ENCODE measurements around the gene SBF2. TPM values are rescaled to one million over a fixed set of nuclear protein-coding genes. Genes with fewer than 3 reads are reported as not detected.

The SBF2 gene
- total RNA-seq, 1 donor from 2014 or later = 34.5 TPM

DNA sequence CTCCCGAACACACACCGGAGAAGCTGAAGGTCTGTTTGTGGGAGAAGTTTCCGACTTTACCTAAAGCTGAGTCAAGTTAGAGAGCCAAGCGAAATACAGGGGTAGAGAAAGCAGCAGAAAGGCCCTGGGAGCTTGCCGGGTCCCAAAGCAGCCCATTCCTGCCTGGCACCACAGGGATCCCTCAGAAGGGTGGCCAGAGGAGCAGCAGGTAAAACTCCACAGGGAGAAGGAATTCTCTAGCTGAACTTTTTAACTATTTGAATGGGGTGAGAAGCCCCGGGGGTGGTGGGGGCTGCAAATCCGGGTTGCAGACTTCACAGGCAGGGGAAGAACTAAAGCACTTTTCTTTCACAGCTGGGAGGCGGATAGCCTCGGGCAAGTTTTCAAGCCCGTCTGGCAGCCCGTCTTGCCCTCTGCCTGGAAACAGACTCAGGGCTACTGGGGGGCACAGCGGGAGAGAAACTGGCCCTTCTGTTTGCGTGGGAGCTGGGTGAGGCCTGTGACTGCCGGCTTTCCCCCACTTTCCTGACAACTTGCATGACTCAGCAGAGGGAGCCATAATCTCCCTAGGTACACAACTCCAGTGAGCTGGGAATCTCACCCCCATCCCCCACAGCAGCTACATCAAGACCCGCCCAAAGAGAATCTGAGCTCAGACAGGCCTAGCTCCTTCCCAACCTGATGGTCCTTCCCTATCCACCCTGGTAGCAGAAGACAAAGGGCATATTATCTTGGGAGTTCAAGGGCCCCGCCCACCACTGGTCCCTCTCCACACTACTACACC is 311.0 kb downstream of the SBF2 start:
- TF ChIP-seq, protein P1, sequence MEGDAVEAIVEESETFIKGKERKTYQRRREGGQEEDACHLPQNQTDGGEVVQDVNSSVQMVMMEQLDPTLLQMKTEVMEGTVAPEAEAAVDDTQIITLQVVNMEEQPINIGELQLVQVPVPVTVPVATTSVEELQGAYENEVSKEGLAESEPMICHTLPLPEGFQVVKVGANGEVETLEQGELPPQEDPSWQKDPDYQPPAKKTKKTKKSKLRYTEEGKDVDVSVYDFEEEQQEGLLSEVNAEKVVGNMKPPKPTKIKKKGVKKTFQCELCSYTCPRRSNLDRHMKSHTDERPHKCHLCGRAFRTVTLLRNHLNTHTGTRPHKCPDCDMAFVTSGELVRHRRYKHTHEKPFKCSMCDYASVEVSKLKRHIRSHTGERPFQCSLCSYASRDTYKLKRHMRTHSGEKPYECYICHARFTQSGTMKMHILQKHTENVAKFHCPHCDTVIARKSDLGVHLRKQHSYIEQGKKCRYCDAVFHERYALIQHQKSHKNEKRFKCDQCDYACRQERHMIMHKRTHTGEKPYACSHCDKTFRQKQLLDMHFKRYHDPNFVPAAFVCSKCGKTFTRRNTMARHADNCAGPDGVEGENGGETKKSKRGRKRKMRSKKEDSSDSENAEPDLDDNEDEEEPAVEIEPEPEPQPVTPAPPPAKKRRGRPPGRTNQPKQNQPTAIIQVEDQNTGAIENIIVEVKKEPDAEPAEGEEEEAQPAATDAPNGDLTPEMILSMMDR (IDR thresholded peaks at IDR 0.05) = no peak
- Histone ChIP-seq H3K9me3 (no peaks in the 10 kb centered on the region), H3K27me3 (no peaks in the 10 kb centered on the region), H3K36me3 (peaks cover 0 to 8% of the 10 kb centered on the region in 2 donors), H3K4me1 (peaks cover 0 to 4% of the 10 kb centered on the region in 2 donors), H3K4me3 (no peak overlapping the region), H3K27ac (no peak overlapping the region)
- intact Hi-C loops (cut with DNase I) = no loop called here
- no peak for DNase-seq (ENCODE audit: low spot score in 2 of 2)

- Histone ChIP-seq H3K4me1 (peaks cover 0 to 4% of the 10 kb centered on the region in 2 donors), H3K9me3 (no peaks in the 10 kb centered on the region), H3K27ac (no peak overlapping the region), H3K4me3 (no peak overlapping the region), H3K36me3 (peaks cover 0 to 1% of the 10 kb centered on the region in 2 donors), H3K27me3 (no peaks in the 10 kb centered on the region)
- intact Hi-C loops (cut with DNase I) = no loop called here
- TF ChIP-seq, protein P1 (IDR thresholded peaks at IDR 0.05) = no peak
- no peak for DNase-seq (ENCODE audit: low spot score in 2 of 2)
These were observed 311.8 kb downstream of the SBF2 start for GRCh38 chr11:9982127-9982795.

DNA sequence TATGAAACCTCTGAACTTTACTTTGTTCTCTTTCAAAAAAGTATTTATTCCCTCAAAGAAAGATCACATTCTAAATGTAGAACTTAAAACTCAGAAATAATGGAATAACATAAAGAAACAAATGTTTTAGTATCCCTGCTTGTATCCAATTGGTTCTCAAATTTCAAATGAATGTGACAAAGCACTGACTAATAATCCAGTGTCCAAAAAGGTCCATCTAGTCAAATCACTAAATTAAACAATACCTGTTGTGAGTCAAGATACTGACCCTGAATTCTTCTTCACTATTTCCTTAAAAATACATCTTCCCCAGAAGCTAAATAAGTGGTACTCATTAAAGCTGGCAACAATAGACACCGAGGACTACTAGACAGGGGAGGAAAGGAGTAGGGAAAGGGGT is 313.1 kb downstream of the SBF2 start:
- no peak for DNase-seq (ENCODE audit: low spot score in 2 of 2)
- TF ChIP-seq, protein P1 (IDR thresholded peaks at IDR 0.05) = no peak
- intact Hi-C loops (cut with DNase I) = no loop called here

DNA sequence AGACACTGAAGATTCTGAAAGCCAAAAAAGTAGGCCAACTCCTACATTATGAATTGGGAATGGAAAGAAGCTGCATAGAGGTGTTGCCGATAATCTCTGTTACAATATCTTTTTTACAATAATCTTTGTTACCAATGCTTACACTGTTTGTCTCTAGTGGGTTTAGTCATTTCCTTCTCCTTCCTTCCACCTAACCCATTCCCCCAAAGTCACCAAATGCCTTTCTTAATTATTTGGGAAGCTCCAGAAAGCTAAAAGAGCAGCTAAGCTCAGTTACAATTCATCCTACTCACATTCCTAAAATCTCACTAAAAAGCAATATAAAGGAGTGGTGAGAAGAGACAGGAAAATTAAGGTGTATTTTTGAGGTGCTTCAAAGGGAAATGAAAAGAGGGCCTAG is 316.5 kb downstream of the SBF2 start:
- Histone ChIP-seq H3K9me3 (no peaks in the 10 kb centered on the region), H3K4me3 (no peak overlapping the region), H3K36me3 (no peaks in the 10 kb centered on the region), H3K4me1 (peaks cover 0 to 4% of the 10 kb centered on the region in 2 donors), H3K27ac (no peak overlapping the region), H3K27me3 (no peaks in the 10 kb centered on the region)
- no peak for DNase-seq (ENCODE audit: low spot score in 2 of 2)
- TF ChIP-seq, protein P1 (IDR thresholded peaks at IDR 0.05) = no peak
- intact Hi-C loops (cut with DNase I) = loop anchor here (10.0 kb wide), 2 partner anchors 113 to 363 kb away; no protein-coding TSS in a partner anchor

More for the DNA sequence above, 313.1 kb downstream of the SBF2 start:
- Histone ChIP-seq H3K9me3 (no peaks in the 10 kb centered on the region), H3K27ac (no peak overlapping the region), H3K4me3 (no peak overlapping the region), H3K27me3 (no peaks in the 10 kb centered on the region), H3K36me3 (no peaks in the 10 kb centered on the region), H3K4me1 (peaks cover 0 to 4% of the 10 kb centered on the region in 2 donors)

- Histone ChIP-seq H3K4me3 (no peak overlapping the region), H3K27ac (no peak overlapping the region), H3K4me1 (peaks cover 0 to 4% of the 10 kb centered on the region in 2 donors), H3K27me3 (no peaks in the 10 kb centered on the region), H3K9me3 (no peaks in the 10 kb centered on the region), H3K36me3 (no peaks in the 10 kb centered on the region)
- no peak for DNase-seq (ENCODE audit: low spot score in 2 of 2)
- intact Hi-C loops (cut with DNase I) = loop anchor here (10.0 kb wide), 2 partner anchors 110 to 360 kb away; no protein-coding TSS in a partner anchor
- TF ChIP-seq, protein P1 (IDR thresholded peaks at IDR 0.05) = no peak
These were observed 319.6 kb downstream of the SBF2 start for GRCh38 chr11:9974375-9974774.
